Karpas-422 (cell line): ENCODE data around the gene ROCK2. TPM values are rescaled to one million over a fixed set of nuclear protein-coding genes. Genes with fewer than 3 reads are reported as not detected.

Experiments
- DNase-seq: peaks from one replicate; pipeline ENCODE4 v3.0.0-alpha.2; 2015
- H2AFZ ChIP-seq: fragments of 200-600 bp; sonication (generic); 2 replicates; pipeline ENCODE4 v1.6.1; 2014; ENCODE audit warnings: antibody characterized with exemption, low read length, mixed read lengths
- H3K27ac ChIP-seq: fragments of 200-600 bp; sonication (generic); 2 replicates; pipeline ENCODE4 v1.5.1; 2014; ENCODE audit warnings: mild to moderate bottlenecking, low read length, moderate library complexity
- H3K27me3 ChIP-seq: fragments of 200-600 bp; sonication (generic); 2 replicates; pipeline ENCODE4 v1.6.1; 2014; ENCODE audit warnings: low read length, mixed read lengths
- H3K36me3 ChIP-seq: fragments of 200-600 bp; sonication (generic); 2 replicates; pipeline ENCODE4 v1.6.1; 2014; ENCODE audit warnings: low read length, mixed read lengths; ENCODE audit not compliant: insufficient read depth
- H3K4me1 ChIP-seq: fragments of 200-600 bp; sonication (generic); 2 replicates; pipeline ENCODE4 v1.6.1; 2014; ENCODE audit warnings: mild to moderate bottlenecking, low read length, mixed read lengths
- H3K4me2 ChIP-seq: fragments of 200-600 bp; sonication (generic); 2 replicates; pipeline ENCODE4 v1.6.1; 2014; ENCODE audit warnings: low read length, low read depth, mild to moderate bottlenecking; ENCODE audit not compliant: poor library complexity, severe bottlenecking
- H3K4me3 ChIP-seq: fragments of 200-600 bp; sonication (generic); 2 replicates; pipeline ENCODE4 v1.5.1; 2014; ENCODE audit warnings: mild to moderate bottlenecking, antibody characterized with exemption, low read length, mixed read lengths
- H3K79me2 ChIP-seq: fragments of 200-600 bp; sonication (generic); 2 replicates; pipeline ENCODE4 v1.6.1; 2014; ENCODE audit warnings: mild to moderate bottlenecking, low read length, mixed read lengths
- H3K9ac ChIP-seq: fragments of 200-600 bp; sonication (generic); 2 replicates; pipeline ENCODE4 v1.6.0; 2014; ENCODE audit warnings: low read length
- H3K9me2 ChIP-seq: fragments of 200-600 bp; sonication (generic), shearing (Covaris generic); replicated peaks from 2 replicates; pipeline ENCODE4 v1.6.0; 2014; ENCODE audit warnings: mild to moderate bottlenecking, low read length, moderate library complexity; ENCODE audit not compliant: insufficient read depth
- H3K9me3 ChIP-seq: fragments of 300-700, 200-600 bp; sonication (generic); 2 replicates; pipeline ENCODE4 v1.6.1; 2014; ENCODE audit warnings: low read length, mixed read lengths
- H4K20me1 ChIP-seq: fragments of 200-600 bp; sonication (generic); 2 replicates; pipeline ENCODE4 v1.6.1; 2014; ENCODE audit warnings: mild to moderate bottlenecking, antibody characterized with exemption, low read length, low read depth; ENCODE audit not compliant: insufficient read depth
- total RNA-seq: library from RNA; depleted of rRNA; stranded (reverse); fragments of >200 nt; shearing (Covaris generic); gene quantifications from 2 replicates; pipeline ENCODE4 v1.2.3, GENCODE V29; 2014; ENCODE audit warnings: low replicate concordance

ROCK2 gene
- total RNA-seq, 1 experiment from 2014 or later: 14.2 TPM

- no peak overlapping the region for H3K9ac ChIP-seq
- no peak overlapping the region for H2AFZ ChIP-seq
- no peak overlapping the region for H3K4me3 ChIP-seq
- no peaks in the 10 kb centered on the region for H3K79me2 ChIP-seq
- no peaks in the 10 kb centered on the region for H3K9me3 ChIP-seq
- H3K4me2 ChIP-seq: no peak overlapping the region
- no peak overlapping the region for H3K27ac ChIP-seq
- H3K4me1 ChIP-seq: peaks cover 8% of the 10 kb centered on the region; the same call in 1 of the 2 replicates
- peaks cover 3% of the 10 kb centered on the region; the same call in 1 of the 2 replicates for H3K36me3 ChIP-seq
- H3K27me3 ChIP-seq: no peaks in the 10 kb centered on the region
- H3K9me2 ChIP-seq: no peaks in the 10 kb centered on the region
- no peaks in the 10 kb centered on the region for H4K20me1 ChIP-seq
- DNase-seq: no peak
Measured at GRCh38 chr2:11179899-11180298, 164.5 kb downstream of the ROCK2 start.

DNA sequence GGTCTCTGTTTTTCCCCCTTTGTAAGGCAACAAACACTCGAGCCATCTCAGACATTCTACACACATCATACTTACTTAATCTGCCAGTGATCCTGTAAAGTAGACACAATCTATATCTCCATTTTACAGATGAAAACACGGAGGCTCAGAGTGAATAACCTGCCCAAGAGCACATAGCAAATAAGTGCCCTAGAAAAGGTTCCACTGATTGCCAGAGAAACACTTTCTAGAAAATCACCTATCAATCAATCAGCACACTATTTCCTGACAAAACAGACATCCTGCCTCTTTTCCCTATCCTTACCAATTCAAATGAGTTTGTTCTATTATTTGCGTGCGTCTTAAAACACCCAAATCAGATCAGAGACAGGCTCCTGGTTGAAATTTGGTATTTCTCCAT lies 165.2 kb downstream of the ROCK2 start:
- Histone ChIP-seq H3K27me3 (no peaks in the 10 kb centered on the region), H3K4me3 (no peak overlapping the region), H3K4me2 (no peak overlapping the region), H3K9me3 (no peaks in the 10 kb centered on the region), H3K4me1 (peaks cover 8% of the 10 kb centered on the region; the same call in 1 of the 2 replicates), H3K79me2 (no peaks in the 10 kb centered on the region), H3K9ac (no peak overlapping the region), H3K36me3 (peaks cover 3% of the 10 kb centered on the region; the same call in 1 of the 2 replicates), H3K27ac (no peak overlapping the region), H3K9me2 (no peaks in the 10 kb centered on the region), H2AFZ (no peak overlapping the region), H4K20me1 (no peaks in the 10 kb centered on the region)
- no peak for DNase-seq

DNA sequence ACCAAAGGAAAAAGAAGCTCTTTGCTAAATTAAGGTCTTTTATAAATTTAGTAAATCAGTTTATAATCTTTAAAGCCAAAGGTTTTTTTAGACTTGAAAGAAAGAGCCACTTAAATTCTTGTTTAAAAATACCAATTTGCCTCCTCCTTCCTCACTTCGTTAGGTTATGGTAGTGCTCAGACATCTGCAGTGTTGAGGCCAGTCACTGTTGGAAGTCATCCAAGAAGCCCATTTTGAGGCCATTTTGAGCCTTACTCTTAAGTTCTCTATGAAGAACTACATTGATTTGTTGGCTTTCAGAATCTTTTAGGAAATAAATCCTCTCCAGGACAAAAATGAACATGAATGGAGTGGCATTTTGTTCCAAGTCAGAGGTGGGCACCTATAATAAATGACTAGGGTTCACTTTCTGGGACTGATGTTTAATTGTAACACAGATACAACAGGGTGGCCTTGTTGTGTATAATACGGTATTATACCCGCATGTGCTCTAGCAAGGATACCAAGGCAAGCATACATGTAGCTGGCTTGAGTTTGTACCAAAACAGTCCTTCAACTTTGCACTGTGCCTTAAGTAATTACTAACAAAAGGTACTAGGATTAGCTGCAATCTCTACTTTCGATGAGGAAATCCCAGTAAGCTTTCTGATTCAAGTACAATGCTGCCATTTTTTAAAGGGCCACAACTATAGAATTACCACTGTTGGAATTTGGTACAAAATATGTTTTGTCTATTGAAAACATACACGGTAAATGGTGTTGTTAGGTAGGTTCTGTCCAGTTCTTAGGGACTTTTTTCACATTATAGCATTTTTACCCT lies 166.4 kb downstream of the ROCK2 start:
- Histone ChIP-seq H3K27me3 (no peaks in the 10 kb centered on the region), H3K79me2 (no peaks in the 10 kb centered on the region), H3K9me2 (no peaks in the 10 kb centered on the region), H3K9me3 (no peaks in the 10 kb centered on the region), H2AFZ (no peak overlapping the region), H3K4me1 (peaks cover 8% of the 10 kb centered on the region; the same call in 1 of the 2 replicates), H3K4me2 (no peak overlapping the region), H3K4me3 (no peak overlapping the region), H4K20me1 (no peaks in the 10 kb centered on the region), H3K9ac (no peak overlapping the region), H3K27ac (no peak overlapping the region), H3K36me3 (peaks cover 2% of the 10 kb centered on the region; the same call in 1 of the 2 replicates)
- DNase-seq: no peak

DNA sequence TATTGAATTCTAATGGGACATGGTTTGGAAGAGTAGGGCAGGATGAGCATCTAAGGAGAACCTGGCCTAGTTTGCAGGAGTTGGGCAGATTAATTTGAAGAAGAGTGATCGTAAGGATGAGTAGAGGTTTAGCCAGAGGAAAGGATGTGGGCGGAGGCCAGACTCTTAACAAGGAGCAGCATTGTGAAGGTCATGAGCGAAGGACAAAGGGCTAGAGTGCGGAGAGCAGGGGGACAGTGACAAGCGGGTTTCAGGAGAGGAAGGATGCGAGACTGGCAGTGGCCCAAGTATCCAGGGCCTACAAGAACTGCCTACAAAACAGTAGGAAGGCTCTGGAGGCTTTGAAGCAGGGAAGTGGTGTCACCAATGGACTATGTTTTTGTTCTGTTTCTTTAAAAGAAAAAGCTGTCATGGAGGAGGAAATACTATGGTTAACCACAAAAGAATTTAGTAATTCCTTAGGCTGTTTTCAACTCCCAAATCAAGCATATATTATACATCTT lies 169.1 kb downstream of the ROCK2 start:
- no peak overlapping the region for H3K4me2 ChIP-seq
- H3K9me3 ChIP-seq: no peaks in the 10 kb centered on the region
- H3K79me2 ChIP-seq: no peaks in the 10 kb centered on the region

DNA sequence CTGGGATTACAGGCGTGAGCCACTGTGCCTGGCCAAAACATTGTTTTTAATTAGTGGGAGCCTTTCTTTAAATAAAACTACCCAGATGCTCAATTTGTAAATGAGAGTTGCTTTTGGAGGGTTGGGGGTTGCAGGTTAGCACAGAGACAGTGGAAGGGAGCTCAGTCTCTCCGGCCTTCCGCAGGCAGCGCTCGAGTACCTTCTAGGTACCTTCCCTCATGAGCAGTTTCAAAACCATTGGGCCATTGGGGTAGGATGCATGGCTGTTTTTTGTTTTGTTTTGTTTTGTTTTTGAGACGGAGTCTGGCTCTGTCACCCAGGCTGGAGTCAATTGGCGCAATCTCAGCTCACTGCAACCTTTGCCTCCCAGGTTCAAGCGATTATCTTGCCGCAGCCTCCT lies 170.2 kb downstream of the ROCK2 start:
- Histone ChIP-seq H3K9me3 (no peaks in the 10 kb centered on the region), H4K20me1 (no peaks in the 10 kb centered on the region), H3K4me2 (no peak overlapping the region), H3K4me3 (no peak overlapping the region), H3K79me2 (no peaks in the 10 kb centered on the region), H3K9ac (no peak overlapping the region), H3K9me2 (no peaks in the 10 kb centered on the region), H3K4me1 (no peaks in the 10 kb centered on the region), H3K36me3 (no peaks in the 10 kb centered on the region), H3K27me3 (no peaks in the 10 kb centered on the region), H2AFZ (no peak overlapping the region), H3K27ac (no peak overlapping the region)
- DNase-seq: no peak

More for the DNA sequence above, 169.1 kb downstream of the ROCK2 start:
- Histone ChIP-seq H3K36me3 (no peaks in the 10 kb centered on the region), H3K27ac (no peak overlapping the region), H3K4me1 (peaks cover 3% of the 10 kb centered on the region; the same call in 1 of the 2 replicates), H2AFZ (no peak overlapping the region), H3K4me3 (no peak overlapping the region), H3K9me2 (no peaks in the 10 kb centered on the region), H4K20me1 (no peaks in the 10 kb centered on the region), H3K9ac (no peak overlapping the region), H3K27me3 (no peaks in the 10 kb centered on the region)
- DNase-seq: no peak

DNA sequence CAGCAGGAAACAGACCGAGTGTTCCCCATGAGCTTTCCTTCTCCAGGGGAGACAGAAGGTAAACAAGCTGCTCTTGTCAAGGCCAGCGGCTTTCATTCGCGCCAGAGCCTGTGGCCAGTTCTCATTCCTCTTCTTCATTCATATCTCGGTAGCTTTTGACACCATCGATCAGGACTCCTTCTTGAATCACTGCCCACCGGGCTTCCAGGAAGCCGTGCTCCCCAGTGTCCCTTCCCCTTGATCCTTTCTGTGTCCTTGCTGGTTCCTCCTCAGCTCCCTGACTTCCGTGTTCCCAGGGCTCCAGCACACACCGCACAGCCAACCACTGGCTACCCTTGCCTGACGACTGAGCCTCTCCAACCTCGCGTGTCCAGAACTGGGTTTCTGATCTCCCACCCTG lies 175.1 kb downstream of the ROCK2 start:
- H3K4me3 ChIP-seq: no peak overlapping the region
- no peaks in the 10 kb centered on the region for H3K36me3 ChIP-seq
- DNase-seq: no peak
- H3K79me2 ChIP-seq: no peaks in the 10 kb centered on the region
- no peaks in the 10 kb centered on the region for H3K27me3 ChIP-seq
- H3K9ac ChIP-seq: no peak overlapping the region
- H3K27ac ChIP-seq: no peak overlapping the region
- no peaks in the 10 kb centered on the region for H3K9me2 ChIP-seq
- no peaks in the 10 kb centered on the region for H3K4me1 ChIP-seq
- no peaks in the 10 kb centered on the region for H3K9me3 ChIP-seq
- H3K4me2 ChIP-seq: no peak overlapping the region
- no peaks in the 10 kb centered on the region for H4K20me1 ChIP-seq
- H2AFZ ChIP-seq: no peak overlapping the region

GRCh38 chr2:11168488-11168887 lies 175.9 kb downstream of the ROCK2 start:
- no peaks in the 10 kb centered on the region for H3K9me3 ChIP-seq
- H3K9ac ChIP-seq: no peak overlapping the region

GRCh38 chr2:11166476-11166875 lies 178.0 kb downstream of the ROCK2 start:
- no peaks in the 10 kb centered on the region for H3K4me1 ChIP-seq
- no peak overlapping the region for H3K4me3 ChIP-seq
- no peak overlapping the region for H2AFZ ChIP-seq
- H3K4me2 ChIP-seq: no peak overlapping the region
- H3K79me2 ChIP-seq: no peaks in the 10 kb centered on the region
- no peaks in the 10 kb centered on the region for H3K9me3 ChIP-seq
- H4K20me1 ChIP-seq: no peaks in the 10 kb centered on the region
- H3K27ac ChIP-seq: no peak overlapping the region
- no peaks in the 10 kb centered on the region for H3K9me2 ChIP-seq
- H3K9ac ChIP-seq: no peak overlapping the region
- DNase-seq: no peak
- no peaks in the 10 kb centered on the region for H3K36me3 ChIP-seq
- no peaks in the 10 kb centered on the region for H3K27me3 ChIP-seq

More at GRCh38 chr2:11168488-11168887, 175.9 kb downstream of the ROCK2 start:
- no peaks in the 10 kb centered on the region for H3K9me2 ChIP-seq
- H3K4me1 ChIP-seq: no peaks in the 10 kb centered on the region
- no peaks in the 10 kb centered on the region for H3K79me2 ChIP-seq
- no peak overlapping the region for H3K27ac ChIP-seq
- H4K20me1 ChIP-seq: no peaks in the 10 kb centered on the region
- no peaks in the 10 kb centered on the region for H3K36me3 ChIP-seq
- H3K4me3 ChIP-seq: no peak overlapping the region
- DNase-seq: no peak
- H3K27me3 ChIP-seq: no peaks in the 10 kb centered on the region
- no peak overlapping the region for H2AFZ ChIP-seq
- no peak overlapping the region for H3K4me2 ChIP-seq
